Rectal smooth muscle tissue (tissue), 1 donor: ENCODE data around the gene IL5.

Source experiments
- H3K27ac ChIP-seq: one replicate; pipeline ENCODE4 v1.7.0; 2013; ENCODE audit warnings: low read depth, low read length, inconsistent platforms
- H3K27me3 ChIP-seq: one replicate; pipeline ENCODE4 v1.7.0; 2013; ENCODE audit warnings: low read length; ENCODE audit not compliant: control insufficient read depth, insufficient read depth
- H3K36me3 ChIP-seq: one replicate; pipeline ENCODE4 v1.7.0; 2013; ENCODE audit warnings: low read length; ENCODE audit not compliant: control insufficient read depth, insufficient read depth
- H3K4me1 ChIP-seq: one replicate; pipeline ENCODE4 v1.7.0; 2013; ENCODE audit warnings: low read length; ENCODE audit not compliant: control insufficient read depth, insufficient read depth
- H3K4me3 ChIP-seq: one replicate; pipeline ENCODE4 v1.7.0; 2013; ENCODE audit warnings: low read length
- H3K9ac ChIP-seq: one replicate; pipeline ENCODE4 v1.7.0; 2013; ENCODE audit warnings: low read length

Gene IL5

DNA sequence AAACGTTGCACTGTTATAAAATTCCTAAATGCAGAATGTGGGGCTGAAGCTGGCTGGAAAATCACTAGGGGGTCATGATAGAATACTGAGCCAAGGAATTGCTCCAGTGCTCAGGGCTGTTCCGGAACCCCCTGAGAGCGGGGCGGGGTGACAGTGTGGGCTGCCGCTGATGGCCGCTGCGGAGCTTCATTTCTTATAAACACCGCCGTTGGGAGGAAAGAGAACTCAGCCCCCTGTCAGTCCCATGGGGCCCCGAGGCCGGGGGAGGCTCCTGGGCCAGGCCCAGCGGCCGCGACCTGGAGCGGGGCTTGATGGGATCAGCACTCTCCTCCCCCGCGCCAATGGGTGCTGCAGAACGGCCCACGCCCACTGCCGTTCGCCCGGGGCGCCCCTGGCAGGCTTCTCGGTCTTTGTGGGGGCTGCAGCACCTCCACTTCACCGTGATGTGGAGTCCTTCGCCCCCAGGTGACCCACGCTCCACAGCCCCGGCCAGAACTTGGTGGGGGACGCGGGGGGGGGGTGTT, 47.6 kb downstream of the IL5 start:
- Histone ChIP-seq H3K27me3 (no peaks in the 10 kb centered on the region), H3K27ac (peak overlapping the region; percentile 97), H3K4me3 (peak overlapping the region; percentile 87), H3K36me3 (no peaks in the 10 kb centered on the region), H3K4me1 (peaks cover 25% of the 10 kb centered on the region), H3K9ac (peak overlapping the region; percentile 24)

DNA sequence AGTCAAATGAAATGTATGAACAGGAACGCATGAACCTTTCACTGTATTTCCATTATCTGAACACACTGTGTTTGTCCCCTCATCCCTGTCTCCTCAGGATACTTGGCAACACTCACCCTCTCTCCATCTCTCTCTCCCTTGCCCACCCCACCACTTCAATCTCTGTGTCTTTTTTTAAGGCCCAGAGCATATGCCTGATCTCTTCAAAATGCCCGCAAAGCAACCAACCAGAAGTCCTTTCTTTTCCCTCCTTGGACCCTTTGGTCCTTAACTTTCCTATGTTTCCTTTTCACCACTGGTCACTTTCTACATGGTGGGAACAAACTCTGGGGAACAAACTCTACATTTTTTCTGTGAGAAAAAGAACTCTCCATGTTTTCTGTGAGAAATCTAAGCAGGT, 49.5 kb downstream of the IL5 start:
- Histone ChIP-seq H3K27me3 (no peaks in the 10 kb centered on the region), H3K27ac (peak overlapping the region; percentile 97), H3K9ac (no peak overlapping the region), H3K4me1 (peaks cover 28% of the 10 kb centered on the region), H3K36me3 (peaks cover 3% of the 10 kb centered on the region), H3K4me3 (no peak overlapping the region)

DNA sequence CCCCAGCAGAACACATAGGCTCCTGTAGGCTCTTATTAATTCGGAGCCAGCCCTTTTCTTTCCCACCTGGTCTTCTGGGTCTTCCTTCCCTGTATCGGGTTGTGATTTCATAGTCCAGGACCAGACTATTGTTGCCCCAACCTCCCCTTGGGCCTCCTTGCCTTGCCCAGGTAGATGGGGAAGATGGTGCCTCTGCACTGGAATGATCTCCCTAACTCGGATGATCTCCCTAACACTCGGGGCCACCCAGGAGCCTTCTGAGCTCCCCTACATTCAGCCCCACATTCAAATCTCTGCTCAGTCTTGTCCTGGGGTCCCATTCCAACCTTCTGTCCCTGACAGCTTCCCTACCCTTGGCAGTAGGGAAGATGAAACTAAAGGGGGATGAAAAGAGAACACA, 50.1 kb downstream of the IL5 start:
- peaks cover 33% of the 10 kb centered on the region for H3K4me1 ChIP-seq
- H3K9ac ChIP-seq, result no peak overlapping the region
- peak overlapping the region; percentile 35 for H3K27ac ChIP-seq
- H3K36me3 ChIP-seq, result peaks cover 5% of the 10 kb centered on the region
- no peak overlapping the region for H3K4me3 ChIP-seq
- H3K27me3 ChIP-seq, result no peaks in the 10 kb centered on the region

DNA sequence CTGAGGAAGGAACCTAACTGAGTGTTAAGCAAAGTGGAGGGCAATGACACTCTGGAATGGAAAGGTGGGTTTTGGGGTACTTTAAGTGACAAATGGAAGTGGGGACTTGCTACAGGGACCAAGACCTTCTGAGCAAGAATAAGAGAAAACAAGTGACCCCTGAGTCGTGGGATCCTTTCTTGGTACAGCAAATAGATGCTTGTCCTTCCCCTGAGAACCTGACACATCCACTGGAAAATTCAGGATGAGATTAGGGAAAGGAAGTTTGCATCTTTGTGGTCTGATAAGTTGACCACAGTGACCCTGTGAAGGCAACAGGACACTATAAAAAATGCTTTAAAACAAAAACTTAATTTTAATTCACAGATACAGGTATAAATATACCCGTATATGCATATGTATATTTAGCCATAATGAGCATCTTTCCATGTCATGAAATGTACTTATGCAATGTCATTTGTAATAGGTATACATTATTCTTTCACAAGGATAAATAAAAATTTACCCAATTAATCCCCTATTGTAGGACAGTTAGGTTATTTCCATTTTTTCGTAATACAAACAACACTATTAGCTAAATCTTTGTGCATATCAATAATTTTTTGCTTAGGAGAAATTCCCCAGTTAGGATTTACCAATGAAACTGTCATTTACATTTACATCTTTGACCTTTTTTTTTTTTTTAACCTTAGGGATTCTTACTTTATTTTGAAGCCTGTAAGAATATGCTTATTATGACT, 50.8 kb downstream of the IL5 start:
- Histone ChIP-seq H3K36me3 (peaks cover 8% of the 10 kb centered on the region), H3K4me1 (peaks cover 33% of the 10 kb centered on the region), H3K9ac (no peak overlapping the region), H3K27ac (no peak overlapping the region), H3K27me3 (no peaks in the 10 kb centered on the region), H3K4me3 (no peak overlapping the region)
